CD4-positive, alpha-beta T cell treated with Interferon alpha-2 for 1 hour (primary cell): ENCODE measurements around the gene CCDC7.
A peak's percentile ranks its signal among the peaks of the same experiment; 100 is the strongest.
"Not testable (repeated sequence)": the region's sequence is repeated elsewhere in the genome, so short reads cannot be mapped to it uniquely, and the experiment has no call there.

Source experiments
- DNase-seq, 2 donors: peaks; one replicate each; pipeline ENCODE4 v3.0.0-alpha.2; 2020 to 2022

Gene CCDC7

GRCh38 chr10:32738958-32739357, 293.0 kb downstream of the CCDC7 start:
- DNase-seq, result no peak

GRCh38 chr10:32744321-32744720, 298.4 kb downstream of the CCDC7 start:
- DNase-seq, result no peak

- no peak for DNase-seq
Observed at GRCh38 chr10:32746869-32747268, 300.9 kb downstream of the CCDC7 start.

- no peak for DNase-seq
Observed at GRCh38 chr10:32751582-32751981, 305.6 kb downstream of the CCDC7 start.

GRCh38 chr10:32754900-32755299, 309.0 kb downstream of the CCDC7 start:
- DNase-seq, result not testable (repeated sequence)

- DNase-seq, result no peak
Observed at GRCh38 chr10:32771217-32771616, 325.3 kb downstream of the CCDC7 start.

GRCh38 chr10:32773105-32773504, 327.2 kb downstream of the CCDC7 start:
- no peak for DNase-seq

GRCh38 chr10:32786968-32787367, 341.0 kb downstream of the CCDC7 start:
- DNase-seq, result no peak

- DNase-seq, result no peak
Observed at GRCh38 chr10:32787690-32788284, 341.8 kb downstream of the CCDC7 start.

GRCh38 chr10:32788359-32788758, 342.4 kb downstream of the CCDC7 start:
- DNase-seq, result no peak

- no peak for DNase-seq
Observed at GRCh38 chr10:32790483-32790882, 344.5 kb downstream of the CCDC7 start.

- DNase-seq, result no peak
Observed at GRCh38 chr10:32793033-32793432, 347.1 kb downstream of the CCDC7 start.

GRCh38 chr10:32795598-32796183, 349.8 kb downstream of the CCDC7 start:
- DNase-seq, result peak in 1 of 2 donors; percentile 61

GRCh38 chr10:32797393-32797792, 351.5 kb downstream of the CCDC7 start:
- DNase-seq, result not testable (repeated sequence)

GRCh38 chr10:32846974-32847373, 401.0 kb downstream of the CCDC7 start:
- DNase-seq, result no peak

GRCh38 chr10:32851301-32851700, 405.4 kb downstream of the CCDC7 start:
- DNase-seq, result no peak

- no peak for DNase-seq
Observed at GRCh38 chr10:32854435-32854834, 408.5 kb downstream of the CCDC7 start.

GRCh38 chr10:32865170-32865569, 419.2 kb downstream of the CCDC7 start:
- no peak for DNase-seq

GRCh38 chr10:32877915-32878314, 432.0 kb downstream of the CCDC7 start:
- no peak for DNase-seq

- no peak for DNase-seq
Observed at GRCh38 chr10:32878646-32879045, 432.7 kb downstream of the CCDC7 start.

- DNase-seq, result no peak
Observed at GRCh38 chr10:32882076-32882475, 436.1 kb downstream of the CCDC7 start.

GRCh38 chr10:32887481-32887880, 441.5 kb downstream of the CCDC7 start:
- no peak for DNase-seq

GRCh38 chr10:32888161-32888927, 442.4 kb downstream of the CCDC7 start:
- no peak for DNase-seq

- peak in 1 of 2 donors; percentile 24 for DNase-seq
Observed at GRCh38 chr10:32889631-32890212, 443.8 kb downstream of the CCDC7 start.
